NCI-H2029 treated with DMSO at 0.1 percent for 48 hours (cell line): ENCODE measurements around the gene CRACDL.
A peak's percentile ranks its signal among the peaks of the same experiment; 100 is the strongest.
"Not testable (repeated sequence)": the region's sequence is repeated elsewhere in the genome, so short reads cannot be mapped to it uniquely, and the experiment has no call there.

Experiments
- DNase-seq: peaks from one replicate; lab custom pipeline; 2025; lab: John Stamatoyannopoulos, UW

The CRACDL gene

GRCh38 chr2:98776136-98776535 lies 159.9 kb downstream of the CRACDL start:
- no peak for DNase-seq

- peak; percentile 85 for DNase-seq
Observed at GRCh38 chr2:98775146-98775986, 160.7 kb downstream of the CRACDL start.

DNA sequence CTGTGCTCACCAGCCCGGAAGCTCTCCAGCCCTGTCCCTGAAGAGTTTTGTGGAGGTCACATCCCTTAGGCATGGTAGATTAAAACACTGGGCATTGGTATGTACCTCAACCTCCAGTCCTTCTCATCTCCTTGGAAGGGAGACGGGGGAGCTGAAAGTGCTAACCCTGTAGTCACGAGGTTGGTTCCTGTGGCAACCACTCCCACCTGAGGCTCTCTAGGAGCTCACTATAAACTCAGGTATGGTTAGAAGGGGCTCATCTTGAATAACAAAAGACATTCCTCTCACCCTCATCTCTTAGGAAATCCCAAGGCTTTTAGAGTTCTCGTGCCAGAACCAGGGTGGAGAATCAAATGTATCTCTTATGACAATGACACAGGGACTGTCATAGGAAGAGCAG lies 162.1 kb downstream of the CRACDL start:
- no peak for DNase-seq

DNA sequence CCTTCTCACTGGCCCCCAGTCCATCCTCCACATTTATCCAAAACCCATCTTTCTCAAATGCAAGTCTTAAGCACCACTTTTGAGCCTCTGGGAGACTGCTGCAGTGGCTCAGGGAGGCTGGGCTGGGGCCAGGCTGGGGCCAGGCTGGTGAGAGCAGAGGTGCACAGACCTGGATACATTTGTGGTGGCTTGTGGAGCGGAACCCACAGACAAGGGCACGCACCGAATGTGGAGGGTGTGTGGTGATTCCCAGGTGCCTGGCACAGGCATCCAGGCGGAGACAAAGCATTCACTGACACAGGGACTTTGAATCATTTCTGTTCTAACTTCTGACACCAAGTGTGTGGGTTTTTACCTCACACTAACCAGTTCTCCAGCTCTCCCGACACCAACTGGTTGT lies 162.9 kb downstream of the CRACDL start:
- no peak for DNase-seq

DNA sequence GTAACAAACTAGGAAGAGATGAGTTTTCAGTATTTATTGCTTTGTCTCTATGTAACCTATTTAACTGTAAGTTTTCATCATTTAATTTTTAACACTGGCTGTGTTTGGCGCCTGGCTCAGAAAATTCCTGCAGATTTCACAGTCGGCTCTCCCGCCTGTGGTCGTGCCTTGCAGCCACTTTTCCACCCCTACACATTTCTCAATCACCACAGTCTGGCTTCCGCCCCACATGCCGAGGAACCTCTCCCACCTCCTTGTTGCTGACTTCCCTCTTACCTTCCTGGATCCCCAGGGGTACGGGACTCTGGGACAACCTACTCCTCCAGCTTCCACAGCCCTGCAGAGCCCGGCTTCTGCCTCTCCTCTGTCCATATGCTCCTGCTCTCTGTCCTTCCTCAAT lies 163.5 kb downstream of the CRACDL start:
- DNase-seq, result no peak

- DNase-seq, result no peak
Observed at GRCh38 chr2:98771721-98772524, 164.1 kb downstream of the CRACDL start.

GRCh38 chr2:98771264-98771663 lies 164.8 kb downstream of the CRACDL start:
- no peak for DNase-seq

DNA sequence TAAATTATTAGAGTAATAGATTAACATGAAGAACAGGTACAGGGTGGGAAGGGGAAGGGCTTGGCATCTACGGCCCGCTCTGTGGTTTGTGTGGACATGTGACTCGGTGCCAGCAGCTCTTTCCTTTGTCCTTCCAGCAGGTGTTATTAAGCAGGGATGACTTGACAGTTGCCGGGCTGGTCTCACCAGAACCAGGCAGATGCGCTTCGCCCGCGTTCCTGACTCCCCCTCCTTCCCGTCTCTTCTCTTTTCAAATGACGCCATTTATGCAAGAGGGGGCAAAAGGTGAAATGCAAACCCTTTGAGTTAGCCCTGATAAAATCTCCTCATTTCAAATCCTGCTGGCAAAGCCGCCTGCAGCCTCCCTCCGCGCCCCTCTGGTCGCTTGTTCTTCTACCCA lies 166.2 kb downstream of the CRACDL start:
- DNase-seq, result peak; percentile 94

- DNase-seq, result peak; percentile 28
Observed at GRCh38 chr2:98769114-98769476, 166.9 kb downstream of the CRACDL start.

GRCh38 chr2:98768384-98769113 lies 167.5 kb downstream of the CRACDL start:
- DNase-seq, result peak; percentile 69

GRCh38 chr2:98764499-98764898 lies 171.5 kb downstream of the CRACDL start:
- no peak for DNase-seq

DNA sequence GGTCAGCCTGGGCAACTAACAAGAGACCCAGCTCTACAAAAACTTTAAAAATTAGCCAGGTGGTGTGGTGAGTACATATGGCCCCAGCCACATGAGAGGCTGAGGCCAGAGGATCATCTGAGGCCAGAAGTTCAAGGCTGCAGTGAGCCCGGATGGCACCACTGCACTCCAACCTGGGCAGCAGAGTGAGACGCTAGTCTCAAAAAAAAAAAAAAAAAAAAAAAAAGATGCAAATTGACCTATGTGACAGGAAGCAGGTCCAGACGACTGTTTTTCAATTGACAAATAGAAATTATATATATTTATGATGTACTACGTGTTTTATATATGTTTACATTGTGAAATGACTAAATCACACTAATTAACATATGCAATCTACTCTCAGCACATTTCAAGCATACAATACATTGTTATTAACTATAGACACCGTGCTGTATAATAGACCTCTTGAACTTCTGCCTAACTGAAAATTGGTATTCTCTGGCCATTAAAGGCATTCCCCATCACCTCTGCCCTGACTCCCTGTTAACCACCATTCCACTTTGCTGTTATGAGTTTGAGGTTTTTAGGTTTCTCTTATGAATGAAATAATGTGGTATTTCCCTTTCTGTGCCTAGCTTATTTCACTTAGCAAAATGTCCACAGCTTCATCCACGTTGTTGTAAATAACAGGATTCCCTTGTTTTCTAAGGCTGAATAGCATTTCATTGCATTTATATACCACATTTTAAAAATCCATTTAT lies 172.6 kb downstream of the CRACDL start:
- DNase-seq, result no peak

DNA sequence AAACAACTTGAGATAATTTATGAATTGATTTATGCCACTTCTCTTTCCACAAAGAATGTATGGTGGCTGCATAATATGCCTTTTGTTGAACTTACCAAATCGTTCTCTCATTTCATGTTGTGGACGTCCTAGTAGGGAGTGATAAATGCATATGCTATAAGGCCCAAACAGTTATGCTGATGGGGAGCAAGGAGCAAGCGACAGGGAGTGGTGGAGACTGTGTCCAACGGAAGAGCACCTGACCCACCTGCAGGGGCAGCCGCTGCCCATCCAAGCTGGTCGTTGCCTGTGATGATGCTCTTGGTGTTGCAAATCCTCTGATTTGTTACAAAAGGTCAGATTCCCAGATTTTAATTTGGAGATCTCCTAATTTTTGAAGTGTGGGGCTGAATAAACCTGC lies 174.1 kb downstream of the CRACDL start:
- DNase-seq, result no peak

DNA sequence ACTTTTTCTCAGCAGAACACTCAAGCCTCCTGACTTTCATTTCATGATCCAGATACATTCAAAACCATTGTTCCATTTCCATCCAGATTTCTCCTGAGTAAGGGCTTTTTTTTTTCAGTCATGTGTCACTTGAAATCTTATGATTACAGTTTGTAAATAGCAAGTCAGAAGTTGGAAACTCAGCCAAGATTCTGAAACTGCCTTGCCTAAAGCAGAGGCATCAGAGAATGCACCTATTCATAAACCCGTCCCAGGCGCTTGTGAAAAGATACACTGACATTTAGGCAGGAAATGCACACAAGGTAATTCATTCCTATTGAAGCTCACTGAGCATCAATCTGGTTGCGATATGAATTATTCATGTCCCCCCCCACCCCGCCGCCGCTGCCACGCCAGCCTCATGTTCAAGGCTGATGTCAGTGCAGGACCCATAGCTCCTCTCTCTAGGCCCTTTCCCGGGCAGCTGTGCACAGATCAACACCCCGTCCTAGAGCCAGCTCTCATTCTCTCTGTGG lies 174.7 kb downstream of the CRACDL start:
- no peak for DNase-seq

GRCh38 chr2:98759827-98760625 lies 176.0 kb downstream of the CRACDL start:
- DNase-seq, result no peak

DNA sequence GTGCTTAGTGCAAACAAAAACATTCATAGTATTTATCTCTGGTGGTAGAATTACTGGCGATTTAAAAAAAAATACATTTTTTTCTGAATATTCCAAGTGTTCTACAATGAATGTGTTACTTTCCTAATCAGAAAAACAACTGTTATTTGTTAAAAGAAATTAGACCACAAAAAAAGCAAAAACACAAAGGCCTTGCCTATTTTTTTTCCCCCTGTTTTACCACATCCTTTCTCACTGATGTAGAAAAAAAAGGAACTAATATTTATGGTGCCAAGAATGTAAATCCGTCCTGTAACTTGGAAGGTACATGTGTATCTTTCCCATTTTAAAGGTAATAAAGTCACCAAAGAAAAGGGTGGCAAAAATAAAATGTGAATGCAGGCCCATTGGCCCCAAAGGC lies 176.7 kb downstream of the CRACDL start:
- DNase-seq, result no peak

- DNase-seq, result peak; percentile 42
Observed at GRCh38 chr2:98757904-98758421, 178.1 kb downstream of the CRACDL start.

GRCh38 chr2:98753801-98754200 lies 182.2 kb downstream of the CRACDL start:
- no peak for DNase-seq

- not testable (repeated sequence) for DNase-seq
Observed at GRCh38 chr2:98752711-98753110, 183.3 kb downstream of the CRACDL start.

GRCh38 chr2:98751748-98752147 lies 184.3 kb downstream of the CRACDL start:
- no peak for DNase-seq
